Measurements from ENCODE around the gene ARHGEF40. TPM values are rescaled to one million over a fixed set of nuclear protein-coding genes. Genes with fewer than 3 reads are reported as not detected.

The ARHGEF40 gene
- total RNA-seq, 3 donors from 2014 or later (not counting 1 experiment from before 2014, with no cell fraction given) = 4.4 to 6.9 (median 6.0) TPM

- intact Hi-C loops (cut with micrococcal nuclease) = no loop called here
- Histone ChIP-seq H3K27ac (ENCODE audit: low read length) (no peak overlapping the region), H3K4me1 (ENCODE audit: control insufficient read depth, insufficient read depth, low read length) (peaks cover 23% of the 10 kb centered on the region), H3K36me3 (ENCODE audit: control insufficient read depth, insufficient read depth, low read length) (no peaks in the 10 kb centered on the region), H3K4me3 (ENCODE audit: low read length) (peak overlapping the region; percentile 62), H3K27me3 (ENCODE audit: control insufficient read depth, insufficient read depth, low read length) (peaks cover 2% of the 10 kb centered on the region), H3K9me3 (ENCODE audit: control insufficient read depth, insufficient read depth, low read length) (no peaks in the 10 kb centered on the region)
- TF ChIP-seq CTCF (IDR thresholded peaks at IDR 0.05) = no peak
- no peaks in the 10 kb centered on the region for H3K9me3 Mint-ChIP-seq
- no peaks in the 10 kb centered on the region for H3K36me3 Mint-ChIP-seq
- peak overlapping the region; percentile 84 for H3K4me3 Mint-ChIP-seq
- DNase-seq (peak in 1 of 2 donors; percentile 23), ATAC-seq (no peak)
- WGBS (ENCODE audit: insufficient coverage) = 11% methylated on average over 55 of the region's 58 CpGs
- peaks cover 7 to 13% of the 10 kb centered on the region in 2 donors for H3K4me1 Mint-ChIP-seq
- H3K27ac Mint-ChIP-seq = peak overlapping the region in 1 of 2 donors; percentile 67
- H3K27me3 Mint-ChIP-seq (ENCODE audit: low read depth in 2 of 2) = peaks cover 0 to 15% of the 10 kb centered on the region in 2 donors
These were observed 44.5 kb upstream of the ARHGEF40 start for GRCh38 chr14:21025371-21026273.

DNA sequence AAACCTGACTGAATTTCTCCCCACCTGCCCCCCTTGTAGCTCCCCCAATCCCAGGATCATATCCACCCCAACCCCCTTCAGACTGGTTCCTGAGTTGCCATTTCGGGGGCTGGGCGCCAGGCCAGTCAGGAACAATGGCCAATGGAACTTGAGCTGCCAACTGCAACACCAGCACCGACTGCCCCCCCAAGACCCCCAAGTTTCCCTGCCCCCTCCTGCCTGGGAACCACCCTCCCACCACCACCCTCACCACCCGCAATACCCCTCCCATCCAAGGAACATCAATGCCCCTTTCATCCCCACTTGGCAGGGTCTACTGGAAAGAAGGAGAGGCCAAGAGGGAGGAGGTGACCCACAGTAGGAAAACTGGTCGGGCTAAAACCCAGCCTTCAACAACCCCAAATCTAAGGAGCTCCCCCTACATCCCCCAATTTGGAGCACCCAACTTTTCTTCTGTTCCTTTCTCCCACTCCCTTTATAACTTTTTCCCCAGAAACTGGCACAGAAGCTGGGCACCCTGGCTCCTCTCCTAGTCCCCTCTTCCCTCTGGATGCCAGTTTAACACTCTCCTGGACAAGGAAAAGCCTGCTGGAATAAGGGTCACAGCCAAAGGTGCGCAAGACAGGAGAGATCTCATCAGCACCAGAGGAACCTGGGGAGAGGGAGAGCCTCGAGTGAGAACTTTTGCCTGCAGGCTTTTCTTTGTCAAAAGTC, 43.7 kb upstream of the ARHGEF40 start:
- H3K36me3 ChIP-seq (ENCODE audit: control insufficient read depth, insufficient read depth, low read length) = no peaks in the 10 kb centered on the region
- peaks cover 2% of the 10 kb centered on the region for H3K27me3 ChIP-seq (ENCODE audit: control insufficient read depth, insufficient read depth, low read length)
- no peak for DNase-seq
- H3K36me3 Mint-ChIP-seq = no peaks in the 10 kb centered on the region
- intact Hi-C loops (cut with micrococcal nuclease) = no loop called here
- peak overlapping the region; percentile 65 for H3K4me3 Mint-ChIP-seq
- no peak overlapping the region for H3K4me3 ChIP-seq (ENCODE audit: low read length)
- peaks cover 7 to 13% of the 10 kb centered on the region in 2 donors for H3K4me1 Mint-ChIP-seq
- no peak for ATAC-seq
- no peak for TF ChIP-seq CTCF (IDR thresholded peaks at IDR 0.05)
- H3K27ac Mint-ChIP-seq = peak overlapping the region in 1 of 2 donors; percentile 20
- H3K27ac ChIP-seq (ENCODE audit: low read length) = no peak overlapping the region
- no peaks in the 10 kb centered on the region for H3K9me3 Mint-ChIP-seq
- H3K9me3 ChIP-seq (ENCODE audit: control insufficient read depth, insufficient read depth, low read length) = no peaks in the 10 kb centered on the region
- H3K27me3 Mint-ChIP-seq (ENCODE audit: low read depth in 2 of 2) = peaks cover 0 to 15% of the 10 kb centered on the region in 2 donors
- WGBS (ENCODE audit: insufficient coverage) = 79% methylated on average over 6 of the region's 7 CpGs
- H3K4me1 ChIP-seq (ENCODE audit: control insufficient read depth, insufficient read depth, low read length) = peaks cover 23% of the 10 kb centered on the region

- Mint-ChIP-seq H3K4me3 (peak overlapping the region; percentile 38), H3K27ac (peak overlapping the region in 1 of 2 donors; percentile 1), H3K36me3 (no peaks in the 10 kb centered on the region), H3K4me1 (peaks cover 7 to 13% of the 10 kb centered on the region in 2 donors), H3K27me3 (ENCODE audit: low read depth in 2 of 2) (peaks cover 5 to 18% of the 10 kb centered on the region in 2 donors), H3K9me3 (no peaks in the 10 kb centered on the region)
- TF ChIP-seq CTCF (IDR thresholded peaks at IDR 0.05) = no peak
- ATAC-seq = no peak
- Histone ChIP-seq H3K4me1 (ENCODE audit: control insufficient read depth, insufficient read depth, low read length) (peaks cover 23% of the 10 kb centered on the region), H3K36me3 (ENCODE audit: control insufficient read depth, insufficient read depth, low read length) (no peaks in the 10 kb centered on the region), H3K4me3 (ENCODE audit: low read length) (no peak overlapping the region), H3K27me3 (ENCODE audit: control insufficient read depth, insufficient read depth, low read length) (peaks cover 2% of the 10 kb centered on the region), H3K9me3 (ENCODE audit: control insufficient read depth, insufficient read depth, low read length) (no peaks in the 10 kb centered on the region), H3K27ac (ENCODE audit: low read length) (no peak overlapping the region)
- no peak for DNase-seq
- intact Hi-C loops (cut with micrococcal nuclease) = no loop called here
- 56% methylated on average over 3 of the region's 3 CpGs for WGBS (ENCODE audit: insufficient coverage)
These were observed 43.2 kb upstream of the ARHGEF40 start for GRCh38 chr14:21026988-21027315.
